Measurements from ENCODE around the gene GRAMD2A.

Gene GRAMD2A

GRCh38 chr15:72166716-72167417 is 30.7 kb downstream of the GRAMD2A start:
- no peak for DNase-seq

GRCh38 chr15:72163719-72164118 is 33.9 kb downstream of the GRAMD2A start:
- no peak for DNase-seq

- DNase-seq: no peak
Observed at GRCh38 chr15:72162569-72162968, 35.0 kb downstream of the GRAMD2A start.

- no peak for DNase-seq
Observed at GRCh38 chr15:72161361-72162132, 36.0 kb downstream of the GRAMD2A start.

- no peak for DNase-seq
Observed at GRCh38 chr15:72160696-72161245, 36.8 kb downstream of the GRAMD2A start.

GRCh38 chr15:72156928-72157327 is 40.7 kb downstream of the GRAMD2A start:
- DNase-seq: no peak

- peak; percentile 87 to 90 for DNase-seq
Observed at GRCh38 chr15:72155635-72156616, 41.7 kb downstream of the GRAMD2A start.

GRCh38 chr15:72155003-72155621 is 42.5 kb downstream of the GRAMD2A start:
- DNase-seq: no peak

GRCh38 chr15:72154316-72154715 is 43.3 kb downstream of the GRAMD2A start:
- DNase-seq: no peak

- no peak for DNase-seq
Observed at GRCh38 chr15:72153269-72154000, 44.2 kb downstream of the GRAMD2A start.

DNA sequence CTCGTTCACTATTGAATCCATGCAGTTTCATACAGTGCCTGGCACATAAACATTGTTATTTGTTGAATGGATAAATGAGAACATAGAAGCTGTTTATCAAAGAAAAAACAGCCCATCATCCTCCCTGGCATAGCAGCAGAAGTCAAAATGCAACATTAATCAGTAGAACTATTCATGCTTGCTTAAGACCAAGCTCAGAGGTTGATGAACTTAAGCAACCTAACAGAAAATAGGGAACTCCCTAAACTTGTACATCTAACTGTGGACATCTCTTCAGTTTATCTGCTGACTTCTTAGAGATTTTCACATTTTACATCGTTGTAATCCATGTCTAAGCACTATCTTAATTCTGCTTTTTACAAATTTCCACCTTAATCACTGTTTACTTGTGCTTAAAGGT is 50.2 kb downstream of the GRAMD2A start:
- no peak for DNase-seq

DNA sequence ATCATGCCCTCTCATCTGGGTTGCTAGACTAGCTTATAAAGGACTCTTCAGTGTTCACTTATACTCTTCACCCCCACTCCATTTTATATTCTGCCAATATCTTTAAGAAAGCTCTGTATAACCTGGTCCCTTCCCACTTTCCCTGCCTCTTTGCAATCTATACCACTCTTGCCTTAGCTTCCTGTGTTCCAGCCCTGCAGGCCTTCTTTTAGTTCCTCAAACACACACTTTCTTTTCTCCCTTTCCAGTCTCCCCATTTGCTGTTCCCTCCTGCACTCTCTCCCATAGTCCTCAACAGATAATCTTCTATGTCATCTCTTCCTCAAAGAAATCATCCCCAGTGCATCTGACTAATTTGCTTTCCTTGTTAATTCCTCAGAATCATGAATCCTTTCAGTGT is 50.7 kb downstream of the GRAMD2A start:
- DNase-seq: no peak

DNA sequence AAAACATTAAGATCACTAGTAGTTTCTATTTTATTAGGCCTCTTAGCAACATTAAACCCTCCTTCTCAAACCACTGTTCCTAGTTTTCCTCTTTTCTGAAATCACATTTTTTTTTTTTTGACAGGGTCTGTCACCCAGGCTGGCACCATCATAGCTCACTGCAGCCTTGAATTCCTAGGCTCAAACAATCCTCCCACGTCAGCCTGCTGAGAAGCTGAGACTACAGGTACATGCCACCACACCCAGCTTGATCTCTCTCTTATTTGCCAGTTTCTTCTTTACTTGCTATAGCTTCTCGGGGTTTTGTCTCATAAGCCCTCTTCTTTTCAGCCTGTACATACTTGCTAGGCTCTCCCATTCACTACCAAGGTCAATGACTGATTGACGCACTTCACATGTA is 51.4 kb downstream of the GRAMD2A start:
- no peak for DNase-seq

GRCh38 chr15:72141171-72142084 is 56.2 kb downstream of the GRAMD2A start:
- no peak for DNase-seq

GRCh38 chr15:72140088-72140487 is 57.5 kb downstream of the GRAMD2A start:
- DNase-seq: no peak

DNA sequence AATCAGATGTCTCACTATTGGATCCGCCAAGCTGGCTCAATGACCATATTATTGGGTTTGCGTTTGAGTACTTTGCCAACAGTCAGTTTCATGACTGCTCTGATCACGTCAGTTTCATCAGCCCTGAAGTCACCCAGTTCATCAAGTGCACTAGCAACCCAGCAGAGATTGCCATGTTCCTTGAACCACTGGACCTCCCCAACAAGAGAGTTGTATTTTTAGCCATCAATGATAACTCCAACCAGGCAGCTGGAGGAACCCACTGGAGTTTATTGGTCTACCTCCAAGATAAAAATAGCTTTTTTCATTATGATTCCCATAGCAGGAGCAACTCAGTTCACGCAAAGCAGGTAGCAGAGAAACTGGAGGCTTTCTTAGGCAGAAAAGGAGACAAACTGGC is 57.9 kb downstream of the GRAMD2A start:
- no peak for DNase-seq

- DNase-seq: no peak
Observed at GRCh38 chr15:72136170-72137051, 61.2 kb downstream of the GRAMD2A start.

- DNase-seq: no peak
Observed at GRCh38 chr15:72135719-72136118, 61.9 kb downstream of the GRAMD2A start.

- no peak for DNase-seq
Observed at GRCh38 chr15:72133211-72133610, 64.4 kb downstream of the GRAMD2A start.

GRCh38 chr15:72131922-72132321 is 65.7 kb downstream of the GRAMD2A start:
- no peak for DNase-seq

All from activated CD4-positive, alpha-beta T cell treated with anti-CD3 and anti-CD28 coated beads, Interleukin-2, amount 50 U/mL, for 48 hours (primary cell).